ENCODE results near the gene CDH5.

DNA sequence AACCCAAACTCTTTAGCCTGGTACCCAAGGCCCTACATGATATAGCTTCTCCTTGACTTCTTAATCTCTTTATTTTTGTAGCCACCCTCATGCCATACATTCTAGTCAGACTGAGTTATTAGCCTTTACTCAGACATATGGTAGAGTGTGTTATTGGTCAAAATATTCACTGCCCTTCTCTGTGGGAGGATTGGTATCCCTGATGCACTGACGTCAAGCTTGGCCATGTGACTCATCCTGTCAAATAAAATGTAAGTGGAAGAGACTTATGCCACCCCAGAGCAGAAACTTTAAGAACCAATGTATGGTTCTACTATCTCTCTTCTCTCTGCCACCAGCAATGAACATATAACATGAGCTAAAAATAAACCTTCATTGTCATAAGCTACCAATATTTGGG, 48.4 kb downstream of the CDH5 start:
- TF ChIP-seq, protein P1, sequence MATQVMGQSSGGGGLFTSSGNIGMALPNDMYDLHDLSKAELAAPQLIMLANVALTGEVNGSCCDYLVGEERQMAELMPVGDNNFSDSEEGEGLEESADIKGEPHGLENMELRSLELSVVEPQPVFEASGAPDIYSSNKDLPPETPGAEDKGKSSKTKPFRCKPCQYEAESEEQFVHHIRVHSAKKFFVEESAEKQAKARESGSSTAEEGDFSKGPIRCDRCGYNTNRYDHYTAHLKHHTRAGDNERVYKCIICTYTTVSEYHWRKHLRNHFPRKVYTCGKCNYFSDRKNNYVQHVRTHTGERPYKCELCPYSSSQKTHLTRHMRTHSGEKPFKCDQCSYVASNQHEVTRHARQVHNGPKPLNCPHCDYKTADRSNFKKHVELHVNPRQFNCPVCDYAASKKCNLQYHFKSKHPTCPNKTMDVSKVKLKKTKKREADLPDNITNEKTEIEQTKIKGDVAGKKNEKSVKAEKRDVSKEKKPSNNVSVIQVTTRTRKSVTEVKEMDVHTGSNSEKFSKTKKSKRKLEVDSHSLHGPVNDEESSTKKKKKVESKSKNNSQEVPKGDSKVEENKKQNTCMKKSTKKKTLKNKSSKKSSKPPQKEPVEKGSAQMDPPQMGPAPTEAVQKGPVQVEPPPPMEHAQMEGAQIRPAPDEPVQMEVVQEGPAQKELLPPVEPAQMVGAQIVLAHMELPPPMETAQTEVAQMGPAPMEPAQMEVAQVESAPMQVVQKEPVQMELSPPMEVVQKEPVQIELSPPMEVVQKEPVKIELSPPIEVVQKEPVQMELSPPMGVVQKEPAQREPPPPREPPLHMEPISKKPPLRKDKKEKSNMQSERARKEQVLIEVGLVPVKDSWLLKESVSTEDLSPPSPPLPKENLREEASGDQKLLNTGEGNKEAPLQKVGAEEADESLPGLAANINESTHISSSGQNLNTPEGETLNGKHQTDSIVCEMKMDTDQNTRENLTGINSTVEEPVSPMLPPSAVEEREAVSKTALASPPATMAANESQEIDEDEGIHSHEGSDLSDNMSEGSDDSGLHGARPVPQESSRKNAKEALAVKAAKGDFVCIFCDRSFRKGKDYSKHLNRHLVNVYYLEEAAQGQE (IDR thresholded peaks at IDR 0.05; ENCODE audit: insufficient read depth in 1 of 2, low read depth in 2 of 2, low read length in 2 of 2) = no peak
- TF ChIP-seq POLR2AphosphoS5 (IDR thresholded peaks at IDR 0.05; ENCODE audit: low read depth, low read length) (no peak), TAF1 (IDR thresholded peaks at IDR 0.05; ENCODE audit: borderline replicate concordance, insufficient read depth, low read length) (no peak)

Measured in PFSK-1 (cell line).